Posterior cingulate gyrus (tissue), 11 donors: ENCODE measurements around the gene CHST11.

ENCODE experiments used
- DNase-seq, 10 donors: peaks; one replicate each; pipeline versions ENCODE4 v3.0.0 to v3.0.0-alpha.2; 2020 to 2021; ENCODE audit warnings: mixed read lengths in 3 of 10
- intact Hi-C: fragments of 100-400 bp; cut with DNase I; formaldehyde crosslinking; loops from one replicate; pipeline ENCODE4 v1.15.1; 2023

CHST11 gene

GRCh38 chr12:104575442-104576186, 118.9 kb downstream of the CHST11 start:
- DNase-seq, result peak in 1 of 10 donors; percentile 31
- intact Hi-C loops, result no loop called here

- intact Hi-C loops, result no loop called here
- DNase-seq, result no peak
Measured at GRCh38 chr12:104576187-104576778, 119.5 kb downstream of the CHST11 start.

- no peak for DNase-seq
- intact Hi-C loops, result no loop called here
Measured at GRCh38 chr12:104576980-104577580, 120.3 kb downstream of the CHST11 start.

- no peak for DNase-seq
- intact Hi-C loops, result no loop called here
Measured at GRCh38 chr12:104577581-104577981, 120.8 kb downstream of the CHST11 start.

- DNase-seq, result no peak
- intact Hi-C loops, result no loop called here
Measured at GRCh38 chr12:104578453-104578852, 121.7 kb downstream of the CHST11 start.

- intact Hi-C loops, result no loop called here
- DNase-seq, result no peak
Measured at GRCh38 chr12:104579718-104580495, 123.2 kb downstream of the CHST11 start.

GRCh38 chr12:104581005-104581570, 124.3 kb downstream of the CHST11 start:
- intact Hi-C loops, result no loop called here
- no peak for DNase-seq

GRCh38 chr12:104582739-104583138, 126.0 kb downstream of the CHST11 start:
- DNase-seq, result no peak
- intact Hi-C loops, result no loop called here

GRCh38 chr12:104583301-104583700, 126.6 kb downstream of the CHST11 start:
- no peak for DNase-seq
- intact Hi-C loops, result no loop called here

- DNase-seq, result no peak
- intact Hi-C loops, result no loop called here
Measured at GRCh38 chr12:104585448-104586055, 128.8 kb downstream of the CHST11 start.

GRCh38 chr12:104586351-104586919, 129.7 kb downstream of the CHST11 start:
- intact Hi-C loops, result no loop called here

GRCh38 chr12:104588047-104588920, 131.5 kb downstream of the CHST11 start:
- intact Hi-C loops, result no loop called here
- DNase-seq, result no peak

More at GRCh38 chr12:104586351-104586919, 129.7 kb downstream of the CHST11 start:
- DNase-seq, result no peak

GRCh38 chr12:104588921-104589590, 132.3 kb downstream of the CHST11 start:
- intact Hi-C loops, result no loop called here
- DNase-seq, result no peak

GRCh38 chr12:104590022-104590421, 133.3 kb downstream of the CHST11 start:
- intact Hi-C loops, result no loop called here
- no peak for DNase-seq

GRCh38 chr12:104591257-104591885, 134.6 kb downstream of the CHST11 start:
- no peak for DNase-seq
- intact Hi-C loops, result no loop called here

GRCh38 chr12:104593482-104593881, 136.7 kb downstream of the CHST11 start:
- intact Hi-C loops, result no loop called here
- DNase-seq, result no peak

GRCh38 chr12:104596134-104596799, 139.5 kb downstream of the CHST11 start:
- peak in 2 of 10 donors; percentile 17 to 28 for DNase-seq
- intact Hi-C loops, result no loop called here
